Tracheal epithelial cell (primary cell): ENCODE results near the gene PIP4K2C. TPM values are rescaled to one million over a fixed set of nuclear protein-coding genes. Genes with fewer than 3 reads are reported as not detected.

ENCODE experiments used
- total RNA-seq: library from RNA; depleted of rRNA; stranded (reverse); fragments of >200 nt; gene quantifications from 2 replicates; pipeline ENCODE4 v1.2.1, GENCODE V29; 2014

Gene PIP4K2C
- total RNA-seq: 47.5 and 52.2 TPM in 2 replicates

DNA sequence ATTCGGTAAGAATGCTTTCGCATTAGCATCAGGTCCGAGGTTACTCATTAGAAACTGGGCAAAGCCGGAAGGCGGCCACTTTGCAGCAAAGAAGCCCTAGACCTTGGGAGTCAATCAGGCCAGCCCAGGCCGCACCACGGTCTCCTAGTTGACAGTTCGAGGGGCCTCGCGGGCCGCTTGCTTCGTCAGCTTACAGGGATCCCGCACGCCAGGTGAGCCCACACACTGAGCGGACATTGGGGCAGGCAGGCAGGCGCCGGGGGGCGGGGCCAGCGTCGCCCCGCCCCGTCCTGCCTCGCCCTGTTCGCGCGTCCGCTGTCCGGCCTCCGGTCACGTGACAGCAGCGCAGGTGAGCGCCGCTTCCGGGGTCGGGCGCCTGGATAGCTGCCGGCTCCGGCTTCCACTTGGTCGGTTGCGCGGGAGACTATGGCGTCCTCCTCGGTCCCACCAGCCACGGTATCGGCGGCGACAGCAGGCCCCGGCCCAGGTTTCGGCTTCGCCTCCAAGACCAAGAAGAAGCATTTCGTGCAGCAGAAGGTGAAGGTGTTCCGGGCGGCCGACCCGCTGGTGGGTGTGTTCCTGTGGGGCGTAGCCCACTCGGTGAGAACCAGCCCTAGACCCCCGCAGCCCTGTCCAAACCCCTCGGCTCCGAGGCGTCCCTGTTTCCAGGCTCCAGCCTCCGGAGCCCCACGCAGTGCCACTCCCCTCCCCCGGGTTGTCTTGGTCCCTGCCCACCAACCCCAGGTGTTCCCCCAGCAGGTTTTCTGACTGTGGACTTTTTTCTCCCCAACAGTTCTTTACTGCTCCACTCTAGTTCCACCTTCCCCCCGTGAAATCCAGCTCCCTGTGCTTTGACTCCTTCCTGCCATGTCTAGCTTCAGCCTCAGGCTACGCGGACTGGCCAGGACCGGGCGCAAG is at the start of gene PIP4K2C:
Gene PIP4K2C, plus strand, starts transcription at position 329 of the 918 bp plus-strand sequence. Its CDS starts 98 bp downstream, at position 427.

GRCh38 chr12:57546438-57547287 is 44.3 kb upstream of the PIP4K2C start, which contains the start of gene DCTN2:
TSS of gene DCTN2 (minus strand) at chr12:57547192. CDS start at chr12:57547063, 129 bp downstream.

GRCh38 chr12:57549909-57550640 is 40.9 kb upstream of the PIP4K2C start, which contains the start of gene KIF5A:
TSS of gene KIF5A (plus strand) at chr12:57550044. CDS start at chr12:57550272, 228 bp downstream.

DNA sequence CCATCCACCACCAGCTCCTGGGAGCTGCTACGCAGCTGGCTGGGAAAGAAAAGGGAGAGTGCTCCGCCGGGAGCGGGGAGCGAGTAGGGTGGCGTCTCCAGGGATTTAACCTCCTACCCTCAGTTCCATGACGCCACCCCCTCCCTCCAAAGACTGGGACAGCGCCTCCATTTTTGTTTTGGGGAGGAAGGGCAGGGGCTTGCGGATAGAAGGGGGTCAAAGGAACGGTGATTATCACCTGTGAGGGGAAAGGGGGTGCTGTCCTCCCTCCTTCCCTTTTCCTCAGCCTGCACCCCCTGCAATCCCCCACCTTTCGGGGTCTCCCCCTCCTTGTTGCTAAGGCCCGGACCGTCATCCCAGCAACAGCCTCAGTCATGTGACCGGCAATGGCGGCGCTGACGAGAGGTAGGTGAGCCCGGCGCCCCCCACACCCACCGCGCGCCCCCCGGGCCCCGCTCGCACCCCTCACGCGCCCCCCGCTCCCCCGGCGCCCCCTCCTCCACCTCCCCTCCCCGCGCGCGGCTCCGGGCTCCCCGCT is 13.5 kb downstream of the PIP4K2C start, which contains the start of gene DTX3:
Gene DTX3, plus strand, starts transcription at position 371 of the 538 bp plus-strand sequence. CDS start 1,694 bp downstream, outside the sequence.

GRCh38 chr12:57611108-57611826 is 20.3 kb downstream of the PIP4K2C start, which contains the start of gene ARHGEF25:
TSS of gene ARHGEF25 (plus strand) at chr12:57611435. CDS start at chr12:57611895, 460 bp downstream.

DNA sequence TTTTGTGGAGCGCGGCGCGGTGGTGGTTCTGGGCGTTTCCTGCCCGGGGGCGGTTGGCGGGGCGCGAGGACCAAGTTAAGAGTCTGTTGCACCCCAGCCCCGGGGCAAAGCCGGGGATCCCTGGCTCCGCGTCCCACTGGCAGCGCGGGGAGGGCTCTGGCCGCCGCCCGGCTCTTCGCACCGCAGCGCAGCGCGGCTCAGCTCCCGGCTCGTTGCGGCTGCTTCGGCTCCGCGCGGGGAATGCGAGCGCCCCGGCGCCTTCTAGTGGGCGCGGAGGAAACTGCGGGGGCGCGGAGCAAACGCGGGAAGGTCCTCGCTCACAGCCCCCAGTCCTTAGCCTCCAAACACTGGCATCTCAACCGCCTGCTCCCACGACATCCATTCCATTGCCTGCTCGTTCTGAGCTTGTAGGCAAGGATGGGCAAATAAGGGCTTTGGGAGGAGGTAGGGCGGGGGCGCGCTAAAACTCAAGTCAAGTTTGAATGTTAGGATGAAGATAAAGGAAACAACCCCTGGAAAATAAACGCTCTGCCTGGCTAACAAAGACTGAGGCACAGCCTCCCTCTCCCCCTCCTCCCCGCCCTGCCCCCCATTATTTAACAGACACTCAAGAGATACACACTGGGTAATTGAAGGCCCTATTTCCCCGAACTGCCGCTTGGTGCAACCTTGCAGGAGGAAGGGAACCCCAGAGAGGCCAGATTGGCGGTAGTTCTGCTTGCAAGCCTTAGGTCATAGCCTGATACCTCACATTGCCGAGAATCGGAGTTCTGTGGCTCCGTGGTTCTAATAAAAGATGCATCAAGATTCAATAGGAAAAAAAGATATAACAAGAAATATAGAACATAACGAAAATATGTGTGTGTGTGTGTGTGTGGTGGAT is 42.2 kb downstream of the PIP4K2C start, which contains the start of gene B4GALNT1:
Gene B4GALNT1, minus strand, starts transcription at position 244 of the 883 bp plus-strand sequence. CDS start 1,069 bp downstream, outside the sequence.

Other genes starting within 250 kb of the PIP4K2C start
- 6.7 and 12.6 TPM in 2 replicates for gene R3HDM2, start 160.1 kb upstream of the PIP4K2C start, total RNA-seq
- gene INHBC, start 156.4 kb upstream of the PIP4K2C start, total RNA-seq: not detected in 2 replicates
- 0.96 and 1.3 TPM in 2 replicates for gene INHBE, start 135.9 kb upstream of the PIP4K2C start, total RNA-seq
- gene GLI1, start 131.4 kb upstream of the PIP4K2C start, total RNA-seq: under 0.01 TPM in 1 of 2 replicates, not detected in the other
- gene ARHGAP9, start 111.3 kb upstream of the PIP4K2C start, total RNA-seq: not detected in 2 replicates
- gene MARS1, start 103.1 kb upstream of the PIP4K2C start, total RNA-seq: 191 and 216 TPM in 2 replicates
- gene DDIT3, start 70.7 kb upstream of the PIP4K2C start, total RNA-seq: 75.9 and 79.7 TPM in 2 replicates
- gene MBD6, start 68.4 kb upstream of the PIP4K2C start, total RNA-seq: 4.5 and 6.0 TPM in 2 replicates
- 77.6 and 95.4 TPM in 2 replicates for gene DCTN2, start 44.0 kb upstream of the PIP4K2C start, total RNA-seq
- under 0.01 TPM in 1 of 2 replicates, not detected in the other for gene KIF5A, start 41.1 kb upstream of the PIP4K2C start, total RNA-seq
- gene DTX3, start 13.6 kb downstream of the PIP4K2C start, total RNA-seq: 2.1 and 7.0 TPM in 2 replicates
- gene ARHGEF25, start 20.2 kb downstream of the PIP4K2C start, total RNA-seq: 1.9 and 2.2 TPM in 2 replicates
- 0.48 TPM in 1 of 2 replicates, not detected in the other for gene B4GALNT1, start 42.0 kb downstream of the PIP4K2C start, total RNA-seq
- 126 and 136 TPM in 2 replicates for gene OS9, start 102.9 kb downstream of the PIP4K2C start, total RNA-seq
- under 0.01 and 0.21 TPM in 2 replicates for gene AGAP2, start 147.6 kb downstream of the PIP4K2C start, total RNA-seq
- 82.2 and 98.0 TPM in 2 replicates for gene TSPAN31, start 153.8 kb downstream of the PIP4K2C start, total RNA-seq
- 128 and 199 TPM in 2 replicates for gene CDK4, start 161.1 kb downstream of the PIP4K2C start, total RNA-seq
- 7.7 and 11.1 TPM in 2 replicates for gene MARCHF9, start 163.9 kb downstream of the PIP4K2C start, total RNA-seq
- gene CYP27B1, start 175.9 kb downstream of the PIP4K2C start, total RNA-seq: 3.2 and 6.5 TPM in 2 replicates
- gene METTL1, start 180.9 kb downstream of the PIP4K2C start, total RNA-seq: 5.5 and 13.3 TPM in 2 replicates
- 3.6 and 10.4 TPM in 2 replicates for gene EEF1AKMT3, start 181.4 kb downstream of the PIP4K2C start, total RNA-seq
- 15.3 and 23.6 TPM in 2 replicates for gene TSFM, start 191.6 kb downstream of the PIP4K2C start, total RNA-seq
- 0.43 and 1.7 TPM in 2 replicates for gene AVIL, start 227.5 kb downstream of the PIP4K2C start, total RNA-seq